A549 (cell line): ENCODE measurements around the gene RGS2. TPM values are rescaled to one million over a fixed set of nuclear protein-coding genes. Genes with fewer than 3 reads are reported as not detected.

Experiments
- ATAC-seq, 2 experiments: fragments of 200-7000 bp in 1 of 2; fragments of >200 bp in 1 of 2; cut with Nextera tagmentation in 1 of 2; cut with Tn5 transposase in 1 of 2; 3 replicates each; pipeline versions ENCODE4 v1.8.0 to v1.9.1; 2018 to 2020; ENCODE audit warnings: mild to moderate bottlenecking in 1 of 2, moderate library complexity in 1 of 2
- CTCF ChIA-PET: fragments of 300-600 bp; sonication (Branson Sonifier 250); formaldehyde crosslinking; extraction: SDS; loops from one replicate; lab custom pipeline; 2021; ENCODE audit warnings: antibody characterized with exemption, inconsistent platforms; lab: Yijun Ruan, JAX
- POLR2A ChIA-PET: fragments of 350-600 bp; formaldehyde crosslinking; extraction: SDS; loops from one replicate; lab custom pipeline; 2021; ENCODE audit warnings: antibody characterized with exemption, inconsistent platforms; lab: Yijun Ruan, JAX
- DNase-seq, 2 experiments: peaks; one replicate each; pipeline versions ENCODE4 v3.0.0 to v3.0.0-alpha.2; 2011 to 2016; ENCODE audit warnings: low read depth in 1 of 2, low spot score in 1 of 2
- FAIRE-seq: peaks from 2 replicates; lab custom pipeline; 2011; peaks lifted over from hg19 to GRCh38; lab: Jason Lieb, UNC
- H3K27ac ChIP-seq, 2 experiments: fragments of >200 bp; sonication (Bioruptor Twin); formaldehyde crosslinking; 3 replicates each; pipeline ENCODE4 v1.5.1; 2016 to 2017
- H3K4me1 ChIP-seq: fragments of >200 bp; sonication (Bioruptor Twin); formaldehyde crosslinking; 3 replicates; pipeline ENCODE4 v1.6.1; 2016
- H3K4me2 ChIP-seq: fragments of >200 bp; sonication (Bioruptor Twin); formaldehyde crosslinking; 3 replicates; pipeline ENCODE4 v1.6.1; 2016
- H3K4me3 ChIP-seq: fragments of >200 bp; sonication (Bioruptor Twin); formaldehyde crosslinking; 3 replicates; pipeline ENCODE4 v1.5.1; 2016
- H3K9me3 ChIP-seq: fragments of >200 bp; sonication (Bioruptor Twin); formaldehyde crosslinking; 3 replicates; pipeline ENCODE4 v1.6.1; 2016
- BHLHE40 ChIP-seq: IDR thresholded peaks from 2 replicates; pipeline ENCODE4 v1.6.1; 2012; ENCODE audit warnings: low read depth, low read length, inconsistent platforms
- CBX8 ChIP-seq: fragments of 200-600 bp; sonication (generic); IDR thresholded peaks from 2 replicates; pipeline ENCODE4 v1.6.1; 2016
- CHD2 ChIP-seq: fragments of 150-350 bp; IDR thresholded peaks from 2 replicates; pipeline ENCODE4 v1.6.1; 2014; ENCODE audit warnings: low read length; ENCODE audit not compliant: partially characterized antibody
- CHD4 ChIP-seq: fragments of 200-600 bp; sonication (generic); IDR thresholded peaks from 2 replicates; pipeline ENCODE4 v1.6.1; 2016; ENCODE audit warnings: antibody characterized with exemption, mild to moderate bottlenecking, borderline replicate concordance
- CTCF ChIP-seq: fragments of >200 bp; sonication (Bioruptor Twin); formaldehyde crosslinking; IDR thresholded peaks from 3 replicates; pipeline ENCODE4 v1.5.1; 2016
- EHF ChIP-seq: fragments of 250-450 bp; sonication (Bioruptor Pico); IDR thresholded peaks from 2 replicates; pipeline ENCODE4 v1.5.0; 2020; ENCODE audit warnings: mild to moderate bottlenecking
- EHMT2 ChIP-seq: fragments of 200-600 bp; sonication (generic); IDR thresholded peaks from 2 replicates; pipeline ENCODE4 v1.6.1; 2016; ENCODE audit warnings: antibody characterized with exemption, low read depth, mild to moderate bottlenecking, moderate library complexity
- ELK1 ChIP-seq: fragments of 150-350 bp; IDR thresholded peaks from 2 replicates; pipeline ENCODE4 v1.6.1; 2014; ENCODE audit warnings: low read depth, mild to moderate bottlenecking, low read length
- EP300 ChIP-seq, 2 experiments: fragments of >200 bp; sonication (Bioruptor Twin); formaldehyde crosslinking; IDR thresholded peaks; 2 replicates in 1 of 2; 3 replicates in 1 of 2; pipeline ENCODE4 v1.6.1; 2016 to 2017
- FOXS1 ChIP-seq: fragments of 250-450 bp; sonication (Bioruptor Pico); IDR thresholded peaks from 2 replicates; pipeline ENCODE4 v1.5.0; 2020; ENCODE audit warnings: mild to moderate bottlenecking, moderate library complexity
- HDAC2 ChIP-seq: fragments of 200-600 bp; sonication (generic); IDR thresholded peaks from 2 replicates; pipeline ENCODE4 v1.6.1; 2016
- JUN ChIP-seq, 2 experiments: fragments of >200 bp; sonication (Bioruptor Twin); formaldehyde crosslinking; IDR thresholded peaks; 2 replicates in 1 of 2; 3 replicates in 1 of 2; pipeline ENCODE4 v1.6.1; 2016 to 2017
- MAFK ChIP-seq: fragments of 450-650 bp; IDR thresholded peaks from 2 replicates; pipeline ENCODE4 v1.6.1; 2014; ENCODE audit not compliant: partially characterized antibody
- MAZ ChIP-seq: fragments of 150-350 bp; IDR thresholded peaks from 2 replicates; pipeline ENCODE4 v1.6.1; 2014; ENCODE audit warnings: antibody characterized with exemption, low read depth, low read length, borderline replicate concordance
- NFE2L2 ChIP-seq: fragments of 150-350 bp; conservative IDR thresholded peaks from 2 replicates; pipeline ENCODE4 v1.6.1; 2014; ENCODE audit warnings: low read length
- NR3C1 ChIP-seq: fragments of >200 bp; sonication (Bioruptor Twin); formaldehyde crosslinking; IDR thresholded peaks from 3 replicates; pipeline ENCODE4 v1.6.1; 2017
- POLR2AphosphoS2 ChIP-seq: conservative IDR thresholded peaks from 2 replicates; pipeline ENCODE4 v1.6.1; 2012; ENCODE audit warnings: low read length, improper control_type of control experiment, inconsistent platforms
- RARB ChIP-seq: fragments of 250-450 bp; sonication (Bioruptor Pico); IDR thresholded peaks from 2 replicates; pipeline ENCODE4 v1.8.0; 2021; ENCODE audit warnings: mild to moderate bottlenecking, moderate library complexity
- REST ChIP-seq: fragments of 200-600 bp; sonication (generic); IDR thresholded peaks from 2 replicates; pipeline ENCODE4 v1.6.1; 2016; ENCODE audit warnings: antibody characterized with exemption, mild to moderate bottlenecking, moderate library complexity
- SMC3 ChIP-seq: fragments of >200 bp; sonication (Bioruptor Twin); formaldehyde crosslinking; IDR thresholded peaks from 3 replicates; pipeline ENCODE4 v1.6.1; 2018; ENCODE audit warnings: inconsistent platforms
- ZC3H11A ChIP-seq: fragments of 450-650 bp; IDR thresholded peaks from 2 replicates; pipeline ENCODE4 v1.6.1; 2014; ENCODE audit warnings: antibody characterized with exemption, mild to moderate bottlenecking
- WGBS: methylation state at CpG from one replicate; pipeline ENCODE4 v1.1.6; 2017; ENCODE audit errors: missing lambda C conversion rate; 5-methylcytosine and 5-hydroxymethylcytosine counted together
- polyA plus RNA-seq, 4 experiments: library from polyadenylated mRNA; depleted of rRNA in 3 of 4; stranded (reverse); fragments of >200 nt; fragmentation: RNase III in 1 of 4; extraction: RNeasy Plus Mini Kit Qiagen cat#74134 plus additional on column Dnase treatment in 1 of 4; gene quantifications; 2 replicates in 3 of 4; 3 replicates in 1 of 4; pipeline ENCODE4 v1.2.3, GENCODE V29; 2011 to 2017

Gene RGS2
- polyA plus RNA-seq, 2 of the 4 experiments (the other 2 are of a cell fraction), result 20.1 to 26.5 TPM

GRCh38 chr1:192768463-192768862 is 40.4 kb upstream of the RGS2 start:
- no peak overlapping the region for H3K4me2 ChIP-seq
- no peak for FAIRE-seq
- no peak overlapping the region for H3K4me3 ChIP-seq
- no peaks in the 10 kb centered on the region for H3K9me3 ChIP-seq
- ChIA-PET CTCF (no interaction called here), POLR2A (no interaction called here)
- no peak for TF ChIP-seq CHD2
- no peak for TF ChIP-seq CTCF
- TF ChIP-seq MAFK, result no peak
- TF ChIP-seq EHMT2, result no peak
- TF ChIP-seq NR3C1, result no peak
- TF ChIP-seq EHF (CRISPR knock-in tag), result no peak
- TF ChIP-seq POLR2AphosphoS2, result no peak
- TF ChIP-seq JUN (IDR thresholded peaks at IDR 0.05), result no peak
- no peak for TF ChIP-seq HDAC2
- TF ChIP-seq NFE2L2, result no peak
- no peak for TF ChIP-seq BHLHE40
- TF ChIP-seq ZC3H11A, result no peak
- no peak for TF ChIP-seq EP300 (IDR thresholded peaks at IDR 0.05)
- TF ChIP-seq CBX8, result no peak
- TF ChIP-seq RARB (CRISPR knock-in tag), result no peak
- TF ChIP-seq SMC3, result no peak
- no peak for DNase-seq
- no peak for ATAC-seq
- H3K4me1 ChIP-seq, result peaks cover 7% of the 10 kb centered on the region; the same call in 2 of the 3 replicates
- no peak overlapping the region for H3K27ac ChIP-seq

GRCh38 chr1:192771341-192771740 is 37.5 kb upstream of the RGS2 start:
- H3K9me3 ChIP-seq, result no peaks in the 10 kb centered on the region
- no peak overlapping the region for H3K4me2 ChIP-seq
- POLR2A ChIA-PET, result no interaction called here
- CTCF ChIA-PET, result interaction anchor here (0.9 to 1.5 kb wide), 2 partner anchors 10 to 294 kb away, joined by 3 read pairs; no protein-coding TSS in a partner anchor
- H3K27ac ChIP-seq, result no peak overlapping the region
- no peak overlapping the region for H3K4me3 ChIP-seq
- no peak for FAIRE-seq
- WGBS, result 80% methylated on average over 4 of the region's 4 CpGs
- TF ChIP-seq ELK1 (no peak), RARB (CRISPR knock-in tag) (no peak)
- TF ChIP-seq, all 56 proteins: peak for 0
- DNase-seq (no peak), ATAC-seq (no peak)
- peaks cover 2% of the 10 kb centered on the region; the same call in 2 of the 3 replicates for H3K4me1 ChIP-seq

- no peaks in the 10 kb centered on the region for H3K9me3 ChIP-seq
- no peaks in the 10 kb centered on the region for H3K4me1 ChIP-seq
- H3K4me3 ChIP-seq, result no peak overlapping the region
- DNase-seq, result no peak
- ChIA-PET CTCF (no interaction called here), POLR2A (no interaction called here)
- no peak overlapping the region for H3K4me2 ChIP-seq
- WGBS, result 38% methylated on average over 2 of the region's 2 CpGs
- no peak for ATAC-seq
- TF ChIP-seq REST (no peak), CHD4 (no peak), FOXS1 (no peak), MAZ (no peak), CTCF (no peak), SMC3 (no peak)
- no peak for FAIRE-seq
- no peak overlapping the region for H3K27ac ChIP-seq
These were observed 33.2 kb upstream of the RGS2 start for GRCh38 chr1:192775631-192776030.
